NCI-H69 (cell line): ENCODE results near the gene GRK5.
"Not testable (repeated sequence)": the region's sequence is repeated elsewhere in the genome, so short reads cannot be mapped to it uniquely, and the experiment has no call there.

Experiments
- DNase-seq: peaks from one replicate; lab custom pipeline; 2025; lab: John Stamatoyannopoulos, UW

The GRK5 gene

GRCh38 chr10:119250641-119251314 is 43.4 kb downstream of the GRK5 start:
- DNase-seq = no peak

- no peak for DNase-seq
Observed at GRCh38 chr10:119251315-119251708, 43.9 kb downstream of the GRK5 start.

DNA sequence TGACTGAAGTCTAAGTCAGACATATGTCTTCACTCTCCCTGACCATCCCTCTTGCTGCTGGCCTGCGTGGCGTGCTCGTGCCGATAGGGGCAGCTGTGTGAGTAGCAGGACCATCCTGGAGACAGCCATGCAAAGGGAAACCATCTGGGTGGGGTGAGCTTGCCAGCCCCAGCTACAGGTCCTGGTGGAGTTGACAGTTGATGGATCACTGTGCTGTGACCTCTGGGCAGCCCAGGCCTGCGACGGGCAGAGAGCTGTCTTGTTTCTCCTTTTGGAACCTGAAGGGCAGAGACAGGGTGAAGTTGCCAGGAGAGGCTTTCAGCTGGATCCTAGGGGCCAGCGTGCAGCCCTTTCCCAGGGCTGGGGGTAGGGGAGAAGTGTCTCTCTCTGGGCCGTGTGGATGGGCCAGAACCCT is 44.7 kb downstream of the GRK5 start:
- no peak for DNase-seq

DNA sequence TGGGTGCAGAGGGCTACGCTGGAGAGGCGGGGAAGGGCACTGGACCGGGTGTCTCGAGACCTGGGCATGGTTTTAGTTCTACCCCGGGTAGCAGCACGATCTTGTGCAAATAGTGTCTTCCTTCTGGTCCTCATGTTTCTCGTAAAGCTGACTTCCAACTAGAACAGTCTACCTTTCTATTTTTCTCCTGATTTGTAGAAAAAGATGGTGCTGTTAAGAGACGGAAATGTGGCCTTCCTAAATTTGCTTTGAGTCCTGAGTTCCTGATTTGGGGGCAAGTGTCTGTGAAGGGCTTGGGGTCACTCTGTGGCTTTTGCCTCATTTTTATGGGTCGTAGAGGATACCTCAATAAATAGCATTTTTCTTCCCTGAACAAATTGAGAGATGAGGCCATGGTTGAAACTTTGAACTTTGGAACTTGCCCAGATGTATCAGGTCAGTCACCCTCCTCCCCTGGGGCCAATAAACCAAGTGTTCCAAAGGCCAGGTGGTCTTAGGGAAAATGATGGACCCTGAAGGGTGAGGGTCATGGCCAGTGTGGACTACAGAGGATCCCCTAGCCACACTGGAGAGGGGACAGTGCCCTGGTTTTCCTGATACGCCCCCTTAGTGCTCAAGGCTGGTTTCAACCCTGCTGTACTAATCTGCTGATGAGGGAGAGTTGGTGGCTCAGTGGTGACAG is 45.2 kb downstream of the GRK5 start:
- DNase-seq = no peak

GRCh38 chr10:119253433-119254174 is 46.2 kb downstream of the GRK5 start:
- DNase-seq = no peak

- DNase-seq = no peak
Observed at GRCh38 chr10:119254335-119254734, 47.0 kb downstream of the GRK5 start.

DNA sequence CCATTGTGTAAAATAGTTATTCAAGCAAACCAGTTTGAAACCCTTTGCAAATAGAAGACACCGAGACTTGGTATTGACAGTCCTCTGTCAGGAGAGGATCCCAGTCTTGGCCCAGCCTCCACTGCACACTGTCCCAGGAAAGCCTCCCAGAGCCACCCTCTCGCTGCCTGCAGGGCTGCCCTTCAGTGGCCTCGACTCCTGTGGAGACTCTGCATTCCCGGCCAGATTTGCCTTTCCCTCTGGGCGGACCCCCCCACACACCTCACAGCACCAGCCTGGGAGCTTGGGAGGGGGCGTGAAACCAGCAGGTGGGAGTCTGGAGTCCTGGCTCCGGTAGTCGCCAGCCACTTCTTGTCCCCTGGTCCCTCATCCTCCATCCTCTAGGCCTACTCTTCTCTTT is 48.7 kb downstream of the GRK5 start:
- DNase-seq = no peak

GRCh38 chr10:119256897-119257296 is 49.5 kb downstream of the GRK5 start:
- no peak for DNase-seq

GRCh38 chr10:119257899-119258419 is 50.6 kb downstream of the GRK5 start:
- DNase-seq = no peak

DNA sequence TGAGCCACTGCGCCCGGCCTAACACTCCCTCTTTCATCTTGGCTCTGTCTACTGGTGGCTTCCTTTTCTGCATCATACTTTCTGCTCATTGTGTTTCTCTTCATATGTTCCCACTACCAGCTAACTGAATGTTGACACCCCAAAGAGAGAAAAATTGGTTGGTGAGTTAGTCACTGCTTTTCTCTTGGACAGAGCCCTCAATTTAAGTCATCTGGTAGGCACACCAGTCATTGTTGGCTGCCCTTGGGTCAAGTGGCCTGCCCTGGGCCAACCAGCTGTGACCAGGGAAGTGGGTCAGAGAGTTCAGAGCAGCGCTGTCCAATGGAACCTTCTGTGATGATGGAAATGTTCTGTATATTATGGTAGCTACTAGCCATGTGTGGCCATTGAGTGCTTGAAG is 52.0 kb downstream of the GRK5 start:
- no peak for DNase-seq

DNA sequence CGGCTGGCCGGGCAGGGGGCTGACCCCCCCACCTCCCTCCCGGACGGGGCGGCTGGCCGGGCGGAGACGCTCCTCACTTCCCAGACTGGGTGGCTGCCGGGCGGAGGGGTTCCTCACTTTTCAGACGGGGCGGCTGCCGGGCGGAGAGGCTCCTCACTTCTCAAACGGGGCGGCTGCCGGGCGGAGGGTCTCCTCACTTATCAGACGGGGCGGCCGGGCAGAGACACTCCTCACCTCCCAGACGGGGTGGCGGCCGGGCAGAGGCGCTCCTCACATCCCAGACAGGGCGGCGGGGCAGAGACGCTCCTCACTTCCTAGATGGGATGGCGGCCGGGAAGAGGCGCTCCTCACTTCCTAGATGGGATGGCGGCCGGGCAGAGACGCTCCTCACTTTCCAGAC is 53.6 kb downstream of the GRK5 start:
- not testable (repeated sequence) for DNase-seq

GRCh38 chr10:119263951-119264617 is 56.7 kb downstream of the GRK5 start:
- peak; percentile 85 for DNase-seq

DNA sequence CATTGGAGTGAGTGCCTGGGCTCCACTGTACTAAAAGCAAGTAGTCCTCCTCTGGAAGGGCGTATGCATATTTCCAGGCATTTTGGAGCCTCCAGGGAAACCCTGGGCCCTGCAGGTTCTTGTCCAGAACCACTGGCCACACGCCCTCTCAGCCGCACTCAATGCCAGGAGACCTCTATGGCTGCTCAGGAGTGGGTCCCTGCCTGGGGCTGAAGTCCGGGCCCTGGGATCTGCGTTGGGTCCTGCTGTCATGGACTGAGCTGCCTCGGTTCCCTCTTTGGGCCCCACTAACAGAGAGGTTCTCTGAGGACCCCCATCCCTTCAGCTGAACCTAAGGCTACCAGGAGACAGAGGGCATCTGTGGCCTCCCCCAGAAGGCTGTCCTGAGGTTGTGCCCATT is 58.3 kb downstream of the GRK5 start:
- DNase-seq = no peak

- DNase-seq = no peak
Observed at GRCh38 chr10:119267384-119267783, 60.0 kb downstream of the GRK5 start.

DNA sequence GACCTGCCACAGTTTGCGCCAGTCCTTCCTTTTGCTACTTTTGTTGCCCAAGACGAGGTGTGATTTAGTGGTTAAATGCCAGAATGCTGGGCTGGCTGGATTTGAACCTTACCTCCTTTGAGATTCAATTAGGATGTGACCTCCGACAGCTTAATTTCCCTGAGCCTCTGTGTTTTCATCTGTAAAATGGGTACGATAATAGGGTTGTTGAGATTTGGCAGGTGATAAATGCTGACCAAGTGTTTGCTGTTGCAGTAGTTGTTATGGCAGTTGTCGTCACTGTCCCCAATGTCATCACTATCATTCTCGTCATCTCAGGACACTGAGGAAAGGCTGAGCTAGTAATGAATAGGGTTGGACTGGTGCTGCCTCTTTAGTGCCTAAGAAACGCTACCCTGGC is 61.1 kb downstream of the GRK5 start:
- no peak for DNase-seq

GRCh38 chr10:119268871-119269506 is 61.6 kb downstream of the GRK5 start:
- DNase-seq = no peak

DNA sequence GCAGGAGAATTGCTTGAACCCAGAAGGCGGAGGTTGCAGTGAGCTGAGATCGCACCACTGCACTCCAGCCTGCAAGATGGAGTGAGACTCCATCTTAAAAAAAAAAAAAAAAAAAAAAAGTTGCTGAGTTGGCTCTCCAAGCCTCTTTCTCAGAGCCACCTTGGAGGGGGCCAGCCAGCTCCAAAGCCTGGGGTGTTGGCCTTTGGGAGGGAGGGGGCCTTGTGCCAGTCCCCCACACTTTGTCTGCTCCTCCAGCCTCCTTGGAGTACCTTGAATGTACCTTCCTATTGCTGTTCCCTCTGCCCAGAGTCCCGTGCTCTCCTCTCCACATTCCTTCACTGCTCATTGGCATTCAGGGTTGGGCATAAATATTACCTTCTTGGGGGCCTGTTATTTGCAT is 62.4 kb downstream of the GRK5 start:
- DNase-seq = no peak

DNA sequence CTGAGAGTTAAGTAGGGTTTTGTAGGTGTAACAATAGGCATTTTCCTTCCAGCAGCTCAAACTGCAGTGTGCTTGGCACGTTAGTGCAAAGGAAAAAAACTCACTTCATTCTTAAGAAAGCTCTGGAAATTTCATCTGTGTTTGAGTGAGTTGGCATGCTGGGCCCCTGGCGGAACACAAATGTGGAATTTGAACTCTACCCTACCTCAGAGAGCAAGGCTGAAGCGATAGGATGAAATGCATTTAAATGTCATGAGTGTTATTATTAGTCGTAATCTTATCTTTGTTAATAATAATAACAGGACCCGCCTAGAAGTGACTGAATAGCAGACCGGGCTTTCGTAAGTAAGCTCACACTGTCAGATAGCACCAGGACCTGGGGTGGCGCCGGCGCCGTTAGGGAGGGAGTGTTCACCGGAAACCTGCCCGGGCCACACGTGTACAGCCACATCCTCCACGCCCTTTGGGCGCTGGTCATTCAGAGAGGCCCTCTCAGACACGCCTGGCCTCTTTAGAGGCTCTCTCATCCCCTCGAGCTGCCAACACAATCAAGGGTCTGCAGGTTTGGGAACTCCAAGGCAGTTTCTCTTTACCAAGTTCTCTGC is 63.5 kb downstream of the GRK5 start:
- DNase-seq = no peak

GRCh38 chr10:119272338-119272734 is 65.0 kb downstream of the GRK5 start:
- DNase-seq = not testable (repeated sequence)

GRCh38 chr10:119272736-119273135 is 65.4 kb downstream of the GRK5 start:
- no peak for DNase-seq

DNA sequence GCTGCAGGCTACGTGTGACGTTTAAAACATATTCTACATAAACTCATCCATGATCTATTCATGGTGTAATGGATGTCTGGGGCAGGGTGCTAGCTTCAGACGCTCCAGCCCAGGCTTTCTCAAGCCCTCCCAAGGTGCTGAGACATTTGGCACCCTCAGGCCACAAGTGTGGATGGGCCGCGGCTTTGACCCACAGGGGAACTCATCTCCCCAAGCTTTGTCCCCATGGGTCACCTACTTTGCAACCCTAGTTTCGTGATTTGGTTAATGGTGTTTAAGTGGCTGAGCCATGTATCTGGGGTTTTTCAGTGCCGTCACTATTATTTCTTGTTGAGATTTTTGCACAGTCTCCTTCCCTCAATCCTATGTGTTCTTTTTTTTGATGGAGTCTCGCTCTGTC is 66.0 kb downstream of the GRK5 start:
- DNase-seq = no peak
